Brain microvascular endothelial cell (primary cell): ENCODE data around the gene NRF1.

Experiments used
- DNase-seq: peaks from one replicate; pipeline ENCODE4 v3.0.0-alpha.2; 2020
- H3K27ac ChIP-seq: fragments of 250-450 bp; sonication (Bioruptor Pico); 2 replicates; pipeline ENCODE4 v1.5.1; 2020; ENCODE audit warnings: mild to moderate bottlenecking, moderate library complexity
- H3K27me3 ChIP-seq: fragments of 250-450 bp; sonication (Bioruptor Pico); replicated peaks from 2 replicates; pipeline ENCODE4 v1.5.1; 2020; ENCODE audit warnings: mild to moderate bottlenecking
- H3K36me3 ChIP-seq: fragments of 250-450 bp; sonication (Bioruptor Pico); replicated peaks from 2 replicates; pipeline ENCODE4 v1.5.1; 2020; ENCODE audit warnings: mild to moderate bottlenecking
- H3K4me3 ChIP-seq: 2 replicates; pipeline ENCODE4 v1.5.1; 2011; ENCODE audit warnings: low read depth, mild to moderate bottlenecking, control low read depth, low read length, moderate library complexity
- CTCF ChIP-seq: IDR thresholded peaks from 2 replicates; pipeline ENCODE4 v1.5.1; 2011; ENCODE audit warnings: low read depth, mild to moderate bottlenecking, moderate library complexity, low read length, control low read depth, inconsistent platforms; ENCODE audit errors: missing control alignments
- in situ Hi-C: cut with HindIII; loops from 2 replicates; pipeline ENCODE4 v1.10.0; 2017; ENCODE audit warnings: low sequenced_read_pairs, low pct_ligation_motif_present

The NRF1 gene

GRCh38 chr7:129798616-129799349 is 187.3 kb downstream of the NRF1 start:
- Histone ChIP-seq H3K36me3 (no peaks in the 10 kb centered on the region), H3K4me3 (no peak overlapping the region), H3K27me3 (peaks cover 2% of the 10 kb centered on the region), H3K27ac (no peak overlapping the region)
- TF ChIP-seq CTCF: no peak
- no peak for DNase-seq
- in situ Hi-C loops: no loop called here

GRCh38 chr7:129799350-129799955 is 187.9 kb downstream of the NRF1 start:
- no peak overlapping the region for H3K4me3 ChIP-seq
- in situ Hi-C loops: no loop called here
- DNase-seq: no peak
- H3K27me3 ChIP-seq: peaks cover 2% of the 10 kb centered on the region
- H3K27ac ChIP-seq: no peak overlapping the region
- H3K36me3 ChIP-seq: no peaks in the 10 kb centered on the region
- TF ChIP-seq CTCF: no peak

- in situ Hi-C loops: no loop called here
- DNase-seq: no peak
- Histone ChIP-seq H3K36me3 (no peaks in the 10 kb centered on the region), H3K4me3 (no peak overlapping the region), H3K27ac (no peak overlapping the region), H3K27me3 (peaks cover 2% of the 10 kb centered on the region)
- no peak for TF ChIP-seq CTCF
These were observed 189.4 kb downstream of the NRF1 start for GRCh38 chr7:129800901-129801300.

GRCh38 chr7:129801882-129802281 is 190.4 kb downstream of the NRF1 start:
- no peak overlapping the region for H3K27ac ChIP-seq
- peaks cover 2% of the 10 kb centered on the region for H3K27me3 ChIP-seq
- H3K4me3 ChIP-seq: no peak overlapping the region
- TF ChIP-seq CTCF: no peak
- no peak for DNase-seq
- H3K36me3 ChIP-seq: no peaks in the 10 kb centered on the region
- in situ Hi-C loops: no loop called here

- DNase-seq: no peak
- no peak overlapping the region for H3K4me3 ChIP-seq
- TF ChIP-seq CTCF: no peak
- peaks cover 2% of the 10 kb centered on the region for H3K27me3 ChIP-seq
- no peak overlapping the region for H3K27ac ChIP-seq
- in situ Hi-C loops: no loop called here
- H3K36me3 ChIP-seq: no peaks in the 10 kb centered on the region
These were observed 192.1 kb downstream of the NRF1 start for GRCh38 chr7:129803546-129804081.
